SK-N-DZ (cell line): ENCODE measurements around the gene SETDB2.

Experiments used
- DNase-seq: peaks from one replicate; pipeline ENCODE4 v3.0.0-alpha.2; 2015; ENCODE audit warnings: low spot score

Gene SETDB2

GRCh38 chr13:49429121-49429520 lies 15.0 kb upstream of the SETDB2 start:
- no peak for DNase-seq

DNA sequence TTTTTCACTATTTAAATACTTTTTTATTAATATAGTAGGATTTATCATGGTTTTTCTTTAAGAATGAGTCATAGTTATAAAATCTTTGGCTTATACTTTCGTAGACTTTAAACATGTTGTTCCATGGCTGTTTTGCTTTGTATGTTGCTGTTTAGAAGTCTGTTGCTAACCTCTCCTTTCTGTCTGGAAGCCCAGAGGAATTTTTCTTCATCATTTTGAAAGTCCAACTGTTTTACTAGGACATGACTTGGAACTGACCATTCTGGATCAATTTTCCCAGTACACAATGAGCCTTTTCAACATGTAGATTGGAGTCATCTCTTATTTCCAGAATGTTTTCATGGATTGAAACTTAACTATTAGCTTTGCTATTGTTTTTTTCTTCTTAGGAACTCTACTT lies 8.1 kb upstream of the SETDB2 start:
- DNase-seq, result no peak

DNA sequence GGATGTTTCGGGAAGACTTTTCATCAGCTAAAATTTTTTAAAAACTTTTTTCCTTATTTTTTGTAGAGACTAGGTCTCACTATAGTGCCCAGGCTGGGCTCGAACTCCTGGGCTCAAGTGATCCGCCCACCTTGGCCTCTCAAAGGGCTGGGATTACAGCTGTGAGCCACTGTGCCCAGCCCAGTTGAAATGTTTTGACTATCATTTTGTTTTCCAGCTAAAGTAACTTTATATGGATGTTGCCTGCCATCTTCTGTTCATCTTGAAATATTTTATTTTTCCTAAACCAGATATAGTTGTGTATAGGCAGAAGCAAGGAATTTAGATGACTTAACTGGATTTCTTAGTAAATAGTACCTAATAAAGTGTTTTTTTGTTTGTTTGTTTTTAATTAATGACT lies 7.2 kb upstream of the SETDB2 start:
- DNase-seq, result no peak

DNA sequence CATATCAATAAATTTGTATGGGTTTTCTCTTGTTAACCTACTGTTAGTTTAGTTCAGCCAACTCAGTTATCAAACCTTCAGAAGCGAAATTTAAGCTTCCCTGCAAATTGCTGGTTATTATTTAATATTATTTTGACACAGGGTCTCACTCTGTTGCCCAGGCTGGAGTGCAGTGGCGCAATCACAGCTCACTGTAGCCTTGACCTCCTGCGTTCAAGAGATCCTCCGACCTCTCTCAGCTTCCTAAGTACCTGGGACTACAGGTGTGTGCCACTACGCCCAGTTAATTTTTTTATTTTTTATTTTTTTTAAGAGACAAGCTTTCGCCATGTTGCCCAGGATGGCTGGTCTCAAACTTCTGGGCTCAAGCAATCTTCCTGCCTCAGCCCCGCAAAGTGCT lies 6.4 kb upstream of the SETDB2 start:
- no peak for DNase-seq

DNA sequence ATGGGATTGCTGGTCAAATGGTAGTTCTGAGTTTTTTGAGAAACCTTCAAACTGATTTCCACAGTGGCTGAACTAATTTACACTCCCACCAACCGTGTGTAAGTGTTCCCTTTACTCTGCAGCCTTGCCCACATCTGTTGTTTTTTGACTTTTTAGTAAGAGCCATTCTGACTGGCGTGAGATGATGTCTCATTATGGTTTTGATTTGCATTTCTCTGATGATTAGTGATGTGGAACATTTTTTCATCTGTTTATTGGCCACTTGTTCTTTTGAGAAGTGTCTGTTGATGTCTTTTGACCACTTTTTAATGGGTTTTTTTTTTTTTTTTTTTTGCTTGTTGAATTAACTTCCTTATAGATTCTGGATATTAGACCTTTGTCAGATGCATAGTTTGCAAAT lies 4.5 kb upstream of the SETDB2 start:
- no peak for DNase-seq

- no peak for DNase-seq
Observed at GRCh38 chr13:49441312-49441711, 2.8 kb upstream of the SETDB2 start.

- DNase-seq, result no peak
Observed at GRCh38 chr13:49441846-49442245, 2.2 kb upstream of the SETDB2 start.

GRCh38 chr13:49443357-49443703 lies 744 bp upstream of the SETDB2 start:
- peak; percentile 51 for DNase-seq

DNA sequence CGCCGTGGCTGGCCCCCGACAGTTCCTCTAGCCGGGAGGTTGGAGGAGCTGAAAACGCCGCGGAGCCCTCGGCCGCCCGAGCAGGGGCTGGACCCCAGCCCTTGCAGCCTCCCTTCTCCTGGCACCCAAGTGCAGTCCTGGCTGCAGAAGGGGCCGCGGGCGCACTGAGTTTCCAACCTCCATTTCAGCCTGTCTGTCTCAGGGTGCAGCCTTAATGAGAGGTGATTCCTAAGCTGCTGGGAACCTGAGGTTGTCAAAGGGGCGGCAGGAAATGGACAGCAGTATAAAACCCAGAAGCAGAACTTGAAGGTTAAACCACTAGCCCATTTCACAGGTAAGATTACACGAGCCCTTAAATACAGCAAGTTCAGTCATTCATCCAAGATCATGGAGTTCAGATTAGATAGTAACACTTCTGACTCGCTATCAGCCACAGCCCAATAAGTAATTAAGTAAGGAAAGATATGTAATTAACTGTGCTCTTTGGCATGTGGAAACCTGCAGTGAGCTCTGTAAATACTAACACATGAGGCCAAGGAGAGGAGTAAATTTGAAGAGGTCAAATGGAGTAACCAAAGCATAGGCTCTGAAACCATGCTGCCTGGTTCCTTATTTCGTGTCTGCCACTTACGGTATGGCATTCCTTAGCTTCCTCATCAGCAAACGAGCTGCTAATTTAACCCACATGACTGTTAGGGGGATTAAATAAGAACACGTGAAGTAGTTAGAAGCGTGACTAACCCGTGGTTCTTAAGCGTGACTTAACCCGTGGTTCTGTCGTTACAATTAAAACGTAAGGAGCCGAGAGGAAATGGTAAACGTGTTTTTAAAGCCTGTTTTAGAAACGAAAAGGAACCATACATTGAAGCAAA lies 686 bp downstream of the SETDB2 start:
- DNase-seq, result no peak

DNA sequence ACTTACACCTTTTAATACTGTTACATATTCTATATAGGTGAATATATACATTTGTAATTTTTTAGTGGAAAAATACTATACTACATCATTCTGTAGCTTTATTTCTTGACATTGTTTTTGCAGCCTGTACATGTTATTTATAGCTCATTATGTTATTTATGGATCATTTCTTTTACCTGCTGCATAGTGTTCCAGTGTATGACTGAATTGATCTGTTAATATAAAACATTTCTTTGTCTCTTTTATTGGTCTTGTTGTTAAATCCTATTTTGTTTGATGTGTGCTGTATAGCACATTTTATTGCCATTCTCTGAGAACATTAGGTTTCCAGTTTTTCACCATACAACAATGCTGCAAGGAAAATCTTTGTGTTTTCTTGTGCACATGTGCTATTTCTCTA lies 2.4 kb downstream of the SETDB2 start:
- DNase-seq, result no peak

DNA sequence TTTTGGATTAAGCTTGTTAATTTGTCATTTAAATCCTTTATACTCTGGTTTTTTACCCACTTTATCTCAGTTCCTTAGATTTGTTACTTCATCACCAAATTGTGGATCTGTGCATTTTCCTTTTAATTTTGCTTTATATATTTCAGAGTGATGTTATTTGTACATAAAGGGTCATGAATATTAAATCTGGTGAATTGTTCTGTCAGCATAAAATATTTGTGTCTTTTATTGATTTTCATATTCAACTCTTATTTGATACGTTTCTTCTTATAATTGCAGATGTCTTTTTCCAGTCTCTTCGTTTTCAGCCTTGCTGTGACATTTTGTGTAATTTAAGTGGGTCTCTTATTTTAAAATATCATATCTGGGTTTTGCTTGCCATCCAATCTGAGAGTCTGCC lies 4.7 kb downstream of the SETDB2 start:
- no peak for DNase-seq

GRCh38 chr13:49450105-49450819 lies 6.2 kb downstream of the SETDB2 start:
- no peak for DNase-seq

GRCh38 chr13:49452725-49453457 lies 8.8 kb downstream of the SETDB2 start:
- no peak for DNase-seq

GRCh38 chr13:49453465-49453864 lies 9.4 kb downstream of the SETDB2 start:
- no peak for DNase-seq

GRCh38 chr13:49454388-49455006 lies 10.4 kb downstream of the SETDB2 start:
- no peak for DNase-seq

DNA sequence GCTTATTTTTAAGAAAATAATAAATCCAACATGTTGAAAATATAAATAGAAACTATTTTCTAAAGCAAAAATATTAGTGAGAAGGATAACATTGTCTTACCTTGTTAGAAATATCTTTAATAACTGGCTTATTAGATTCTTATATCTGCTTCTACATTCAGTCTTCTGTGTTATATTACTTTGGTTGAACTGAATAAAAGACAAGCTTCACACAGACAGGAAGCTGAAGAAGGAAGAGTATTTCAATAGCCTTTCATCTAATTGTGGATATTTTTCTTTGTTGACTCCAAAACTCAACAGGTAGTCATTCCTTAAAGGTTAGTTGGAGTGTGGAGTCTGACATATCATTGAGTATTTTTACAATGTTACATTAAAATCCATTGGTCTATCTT lies 10.9 kb downstream of the SETDB2 start:
- no peak for DNase-seq

GRCh38 chr13:49456156-49456555 lies 12.1 kb downstream of the SETDB2 start:
- DNase-seq, result no peak

DNA sequence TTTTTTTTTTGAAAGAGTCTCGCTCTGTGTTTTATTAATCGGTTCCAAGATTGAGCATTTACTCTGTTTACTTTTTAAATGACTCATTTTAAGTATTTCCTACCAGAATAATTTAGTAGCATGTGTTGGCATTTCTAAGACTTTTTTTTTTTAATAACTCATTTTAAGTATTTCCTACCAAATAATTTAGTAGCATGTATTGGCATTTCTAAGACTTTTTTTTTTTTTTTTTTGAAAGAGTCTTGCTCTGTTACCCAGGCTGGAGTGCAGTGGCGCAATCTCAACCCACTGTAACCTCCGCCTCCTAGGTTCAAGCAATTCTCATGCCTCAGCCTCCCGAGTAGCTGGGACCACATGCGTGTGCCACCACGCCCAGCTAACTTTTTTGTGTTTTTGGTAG lies 13.1 kb downstream of the SETDB2 start:
- no peak for DNase-seq

DNA sequence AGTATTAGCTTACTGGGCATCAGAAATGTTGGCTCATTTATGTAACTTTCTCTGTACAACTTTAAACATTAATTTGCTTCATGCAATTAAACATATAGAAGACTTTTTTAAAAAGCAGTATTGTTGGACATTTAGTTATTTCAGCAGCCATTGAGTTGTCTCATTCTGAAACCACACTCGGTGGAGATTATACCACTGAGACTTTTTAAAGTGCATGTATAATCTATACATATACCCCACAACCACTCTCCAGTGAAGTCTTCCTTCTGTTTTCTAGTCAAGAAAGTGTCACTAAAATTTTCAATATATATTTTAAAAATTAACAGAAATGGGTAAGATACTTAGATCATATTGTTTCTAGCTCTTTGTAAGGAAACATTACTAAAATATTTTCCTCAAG lies 15.5 kb downstream of the SETDB2 start:
- no peak for DNase-seq

DNA sequence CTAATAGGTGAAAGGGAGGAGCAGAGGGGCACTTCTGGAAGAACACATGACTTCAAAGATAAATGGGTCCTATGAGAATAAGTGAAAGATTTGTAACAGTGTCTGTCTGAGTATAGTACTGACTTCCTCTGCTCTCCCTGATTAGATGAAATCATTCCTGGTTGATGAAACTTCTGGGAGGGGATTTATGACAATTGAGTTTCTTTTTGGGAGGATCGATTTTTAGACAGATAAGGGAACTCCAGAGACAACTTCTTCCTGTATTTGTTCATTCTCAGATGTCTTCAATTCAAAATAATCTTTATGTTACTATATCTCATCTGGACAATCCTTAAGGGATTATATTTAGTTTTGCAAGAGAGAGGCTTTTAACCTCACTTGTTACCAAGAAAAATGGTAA lies 20.0 kb downstream of the SETDB2 start:
- no peak for DNase-seq

GRCh38 chr13:49464621-49465325 lies 20.7 kb downstream of the SETDB2 start:
- no peak for DNase-seq
